T-helper 1 cell treated with Interleukin-12 subunit alpha and Interleukin-12 subunit beta and Interleukin-4 antibody, amounts not matched to agents 30 μg/mL and 1 μg/mL, for 36 hours (primary cell): Measurements from ENCODE around the gene LIFR.

Source experiments
- H3K27ac Mint-ChIP-seq: one replicate; pipeline ENCODE4 v1.8.0; 2021; ENCODE audit warnings: mild to moderate bottlenecking, mixed read lengths
- H3K27me3 Mint-ChIP-seq: one replicate; pipeline ENCODE4 v1.8.0; 2021; ENCODE audit warnings: low read depth, mixed read lengths
- H3K36me3 Mint-ChIP-seq: one replicate; pipeline ENCODE4 v1.8.0; 2021; ENCODE audit warnings: low read depth, mixed read lengths
- H3K4me1 Mint-ChIP-seq: one replicate; pipeline ENCODE4 v1.8.0; 2021; ENCODE audit warnings: low read depth, mixed read lengths
- H3K4me3 Mint-ChIP-seq: one replicate; pipeline ENCODE4 v1.8.0; 2021; ENCODE audit warnings: mild to moderate bottlenecking, moderate library complexity, mixed read lengths
- H3K9me3 Mint-ChIP-seq: one replicate; pipeline ENCODE4 v1.8.0; 2021; ENCODE audit warnings: mixed read lengths

The LIFR gene

GRCh38 chr5:38483805-38484398, 72.5 kb downstream of the LIFR start:
- Mint-ChIP-seq H3K36me3 (no peaks in the 10 kb centered on the region), H3K4me1 (no peaks in the 10 kb centered on the region), H3K27ac (no peak overlapping the region), H3K27me3 (peaks cover 48% of the 10 kb centered on the region), H3K9me3 (no peaks in the 10 kb centered on the region), H3K4me3 (no peak overlapping the region)

GRCh38 chr5:38479315-38479904, 77.0 kb downstream of the LIFR start:
- H3K27ac Mint-ChIP-seq = no peak overlapping the region
- peaks cover 64% of the 10 kb centered on the region for H3K27me3 Mint-ChIP-seq
- no peaks in the 10 kb centered on the region for H3K9me3 Mint-ChIP-seq
- no peaks in the 10 kb centered on the region for H3K36me3 Mint-ChIP-seq
- H3K4me1 Mint-ChIP-seq = no peaks in the 10 kb centered on the region
- H3K4me3 Mint-ChIP-seq = no peak overlapping the region

GRCh38 chr5:38478878-38479277, 77.6 kb downstream of the LIFR start:
- no peaks in the 10 kb centered on the region for H3K4me1 Mint-ChIP-seq

GRCh38 chr5:38478166-38478565, 78.3 kb downstream of the LIFR start:
- no peak overlapping the region for H3K4me3 Mint-ChIP-seq

More at GRCh38 chr5:38478878-38479277, 77.6 kb downstream of the LIFR start:
- H3K27me3 Mint-ChIP-seq = peaks cover 66% of the 10 kb centered on the region
- H3K27ac Mint-ChIP-seq = no peak overlapping the region
- H3K9me3 Mint-ChIP-seq = no peaks in the 10 kb centered on the region
- H3K36me3 Mint-ChIP-seq = no peaks in the 10 kb centered on the region
- H3K4me3 Mint-ChIP-seq = no peak overlapping the region

GRCh38 chr5:38473008-38473407, 83.4 kb downstream of the LIFR start:
- H3K36me3 Mint-ChIP-seq = no peaks in the 10 kb centered on the region
- H3K9me3 Mint-ChIP-seq = no peaks in the 10 kb centered on the region
- H3K27ac Mint-ChIP-seq = no peak overlapping the region
- H3K4me3 Mint-ChIP-seq = no peak overlapping the region
- H3K4me1 Mint-ChIP-seq = no peaks in the 10 kb centered on the region
- peaks cover 53% of the 10 kb centered on the region for H3K27me3 Mint-ChIP-seq

More at GRCh38 chr5:38478166-38478565, 78.3 kb downstream of the LIFR start:
- Mint-ChIP-seq H3K36me3 (no peaks in the 10 kb centered on the region), H3K9me3 (no peaks in the 10 kb centered on the region), H3K4me1 (no peaks in the 10 kb centered on the region), H3K27ac (no peak overlapping the region), H3K27me3 (peaks cover 68% of the 10 kb centered on the region)

GRCh38 chr5:38472541-38472940, 83.9 kb downstream of the LIFR start:
- Mint-ChIP-seq H3K27me3 (peaks cover 50% of the 10 kb centered on the region), H3K9me3 (no peaks in the 10 kb centered on the region), H3K36me3 (no peaks in the 10 kb centered on the region), H3K4me3 (no peak overlapping the region), H3K4me1 (no peaks in the 10 kb centered on the region), H3K27ac (no peak overlapping the region)

GRCh38 chr5:38471709-38472108, 84.7 kb downstream of the LIFR start:
- no peak overlapping the region for H3K27ac Mint-ChIP-seq
- H3K4me1 Mint-ChIP-seq = no peaks in the 10 kb centered on the region
- H3K4me3 Mint-ChIP-seq = no peak overlapping the region
- no peaks in the 10 kb centered on the region for H3K9me3 Mint-ChIP-seq
- no peaks in the 10 kb centered on the region for H3K36me3 Mint-ChIP-seq
- H3K27me3 Mint-ChIP-seq = peaks cover 42% of the 10 kb centered on the region

GRCh38 chr5:38469707-38470267, 86.7 kb downstream of the LIFR start:
- H3K4me1 Mint-ChIP-seq = no peaks in the 10 kb centered on the region
- no peaks in the 10 kb centered on the region for H3K9me3 Mint-ChIP-seq
- H3K27me3 Mint-ChIP-seq = peaks cover 30% of the 10 kb centered on the region
- H3K36me3 Mint-ChIP-seq = no peaks in the 10 kb centered on the region
- H3K27ac Mint-ChIP-seq = no peak overlapping the region
- H3K4me3 Mint-ChIP-seq = no peak overlapping the region

GRCh38 chr5:38468978-38469706, 87.3 kb downstream of the LIFR start:
- no peak overlapping the region for H3K27ac Mint-ChIP-seq
- no peaks in the 10 kb centered on the region for H3K9me3 Mint-ChIP-seq
- no peaks in the 10 kb centered on the region for H3K36me3 Mint-ChIP-seq
- peaks cover 23% of the 10 kb centered on the region for H3K27me3 Mint-ChIP-seq
- H3K4me3 Mint-ChIP-seq = no peak overlapping the region
- H3K4me1 Mint-ChIP-seq = no peaks in the 10 kb centered on the region

GRCh38 chr5:38468202-38468673, 88.2 kb downstream of the LIFR start:
- Mint-ChIP-seq H3K27me3 (peaks cover 21% of the 10 kb centered on the region), H3K4me1 (no peaks in the 10 kb centered on the region), H3K4me3 (no peak overlapping the region), H3K36me3 (no peaks in the 10 kb centered on the region), H3K27ac (no peak overlapping the region), H3K9me3 (no peaks in the 10 kb centered on the region)

GRCh38 chr5:38467353-38468040, 88.9 kb downstream of the LIFR start:
- no peaks in the 10 kb centered on the region for H3K36me3 Mint-ChIP-seq
- H3K27me3 Mint-ChIP-seq = peaks cover 19% of the 10 kb centered on the region
- H3K4me1 Mint-ChIP-seq = no peaks in the 10 kb centered on the region
- no peak overlapping the region for H3K4me3 Mint-ChIP-seq
- H3K9me3 Mint-ChIP-seq = no peaks in the 10 kb centered on the region
- H3K27ac Mint-ChIP-seq = no peak overlapping the region

GRCh38 chr5:38466424-38467189, 89.8 kb downstream of the LIFR start:
- no peaks in the 10 kb centered on the region for H3K4me1 Mint-ChIP-seq
- H3K36me3 Mint-ChIP-seq = no peaks in the 10 kb centered on the region
- no peak overlapping the region for H3K4me3 Mint-ChIP-seq
- no peaks in the 10 kb centered on the region for H3K9me3 Mint-ChIP-seq
- H3K27ac Mint-ChIP-seq = no peak overlapping the region
- H3K27me3 Mint-ChIP-seq = peaks cover 20% of the 10 kb centered on the region

- peaks cover 24% of the 10 kb centered on the region for H3K27me3 Mint-ChIP-seq
- no peaks in the 10 kb centered on the region for H3K9me3 Mint-ChIP-seq
- H3K36me3 Mint-ChIP-seq = no peaks in the 10 kb centered on the region
- H3K4me3 Mint-ChIP-seq = no peak overlapping the region
- H3K4me1 Mint-ChIP-seq = no peaks in the 10 kb centered on the region
- no peak overlapping the region for H3K27ac Mint-ChIP-seq
Observed at GRCh38 chr5:38465702-38466423, 90.6 kb downstream of the LIFR start.
